CD4-positive, CD25-positive, alpha-beta regulatory T cell (primary cell): ENCODE results near the gene KCNK7. TPM values are rescaled to one million over a fixed set of nuclear protein-coding genes. Genes with fewer than 3 reads are reported as not detected.

Source experiments
- ATAC-seq, 2 donors: fragments of 150-1000 bp; cut with Tn5 transposase; one replicate each; pipeline ENCODE4 v1.10.0; 2021; ENCODE audit warnings: low read depth in 2 of 2, moderate number of reproducible peaks in 2 of 2, moderate library complexity in 1 of 2
- DNase-seq, 3 donors: peaks; one replicate each; pipeline versions ENCODE4 v3.0.0 to v3.0.0-alpha.2; 2012 to 2022; ENCODE audit warnings: mixed read lengths in 1 of 3
- H3K27ac ChIP-seq: one replicate; pipeline ENCODE4 v1.7.0; 2013; ENCODE audit warnings: mild to moderate bottlenecking, low read length; ENCODE audit not compliant: insufficient read depth, poor library complexity, severe bottlenecking
- H3K27me3 ChIP-seq: one replicate; pipeline ENCODE4 v1.7.0; 2013; ENCODE audit warnings: low read length; ENCODE audit not compliant: control insufficient read depth, insufficient read depth
- H3K36me3 ChIP-seq: one replicate; pipeline ENCODE4 v1.7.0; 2013; ENCODE audit warnings: mild to moderate bottlenecking, low read length, moderate library complexity; ENCODE audit not compliant: control insufficient read depth, insufficient read depth
- H3K4me1 ChIP-seq: 2 replicates; pipeline ENCODE4 v1.7.0; 2013; ENCODE audit warnings: mild to moderate bottlenecking, low read length; ENCODE audit not compliant: insufficient read depth, control insufficient read depth, poor library complexity, severe bottlenecking
- H3K4me3 ChIP-seq: one replicate; pipeline ENCODE4 v1.7.0; 2013; ENCODE audit warnings: low read depth, mild to moderate bottlenecking, low read length, moderate library complexity
- H3K9me3 ChIP-seq, 2 experiments: 1 replicate in 1 of 2; 2 replicates in 1 of 2; pipeline ENCODE4 v1.7.0; 2013; ENCODE audit warnings: low read length in 2 of 2, mild to moderate bottlenecking in 1 of 2, moderate library complexity in 1 of 2; ENCODE audit not compliant: control insufficient read depth in 2 of 2
- H3K27ac Mint-ChIP-seq, 3 donors: one replicate each; pipeline ENCODE4 v1.8.0; 2020 to 2022; ENCODE audit warnings: mild to moderate bottlenecking in 3 of 3, mixed read lengths in 3 of 3, moderate library complexity in 2 of 3
- H3K27me3 Mint-ChIP-seq: one replicate; pipeline ENCODE4 v1.8.0; 2022; ENCODE audit warnings: mild to moderate bottlenecking, mixed read lengths
- H3K36me3 Mint-ChIP-seq: one replicate; pipeline ENCODE4 v1.8.0; 2020; ENCODE audit warnings: mixed read lengths
- H3K4me1 Mint-ChIP-seq, 4 donors: one replicate each; pipeline ENCODE4 v1.8.0; 2020 to 2022; ENCODE audit warnings: mixed read lengths in 4 of 4, mild to moderate bottlenecking in 1 of 4
- H3K4me3 Mint-ChIP-seq, 4 donors: one replicate each; pipeline ENCODE4 v1.8.0; 2020 to 2022; ENCODE audit warnings: mild to moderate bottlenecking in 4 of 4, mixed read lengths in 4 of 4, moderate library complexity in 3 of 4
- H3K9me3 Mint-ChIP-seq, 7 donors: one replicate each; pipeline ENCODE4 v1.8.0; 2020 to 2022; ENCODE audit warnings: mixed read lengths in 7 of 7, mild to moderate bottlenecking in 3 of 7, moderate library complexity in 2 of 7
- polyA plus RNA-seq, 4 donors: library from polyadenylated mRNA; unstranded; fragments of 300-500 nt; fragmentation: Illumina TruSeq; gene quantifications; one replicate each; pipeline ENCODE4 v1.2.3, GENCODE V29; 2021
- total RNA-seq: library from RNA; stranded (reverse); gene quantifications from one replicate; pipeline ENCODE4 v1.2.3, GENCODE V29; 2022

The KCNK7 gene
- total and polyA plus RNA-seq, 5 donors from 2014 or later, result 0.19 to 5.5 (median 1.1) TPM; not detected in 1

DNA sequence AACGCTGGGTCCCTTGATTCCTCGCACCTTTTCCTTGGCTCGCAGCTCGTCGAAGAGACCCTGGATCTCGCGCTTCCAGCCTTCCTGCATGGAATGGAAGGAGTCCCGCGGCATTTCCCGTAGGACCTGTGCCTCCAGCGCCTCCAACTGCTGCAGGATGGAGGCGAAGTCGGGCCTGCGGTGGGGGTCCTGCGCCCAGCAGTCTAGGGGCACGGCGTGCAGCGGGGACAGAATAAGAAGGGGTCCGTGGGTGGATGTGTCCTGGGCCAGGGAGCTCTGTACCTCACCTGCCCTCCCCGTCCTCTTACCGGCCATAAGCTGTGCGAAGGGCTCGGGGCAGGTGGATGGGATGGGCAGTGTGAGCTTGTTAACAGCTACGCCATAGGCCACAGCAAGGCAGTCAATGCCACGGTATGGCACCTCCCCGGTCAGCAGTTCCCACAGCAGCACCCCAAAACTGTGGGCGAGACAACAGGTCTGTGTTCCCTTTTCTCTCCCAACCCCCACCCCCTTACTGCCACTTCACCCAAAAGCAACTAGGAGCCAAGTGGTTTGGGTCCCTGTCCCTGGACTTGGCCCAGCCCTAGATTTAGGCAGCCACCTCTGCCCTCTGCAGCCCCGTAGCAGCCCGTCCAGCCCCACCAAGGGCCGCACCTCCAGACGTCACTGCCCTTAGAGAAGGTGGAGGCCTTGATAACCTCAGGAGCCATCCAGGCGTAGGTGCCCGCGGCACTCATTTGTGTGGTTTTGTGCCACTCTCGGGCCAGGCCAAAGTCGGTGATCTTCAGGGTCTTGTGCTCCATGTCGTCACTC lies 12.2 kb upstream of the KCNK7 start:
- Histone ChIP-seq H3K27me3 (no peaks in the 10 kb centered on the region), H3K36me3 (peaks cover 51% of the 10 kb centered on the region), H3K4me1 (peaks cover 25% of the 10 kb centered on the region), H3K27ac (no peak overlapping the region), H3K4me3 (no peak overlapping the region), H3K9me3 (no peaks in the 10 kb centered on the region)
- Mint-ChIP-seq H3K9me3 (no peaks in the 10 kb centered on the region), H3K4me3 (peak overlapping the region in 3 of 4 donors; percentile 33 to 86 (median 38)), H3K36me3 (peaks cover 9% of the 10 kb centered on the region), H3K27me3 (no peaks in the 10 kb centered on the region), H3K4me1 (peaks cover 0 to 42% (median 26%) of the 10 kb centered on the region in 4 donors), H3K27ac (peak overlapping the region in 1 of 3 donors; percentile 11)
- DNase-seq (no peak), ATAC-seq (no peak)

- Histone ChIP-seq H3K27ac (no peak overlapping the region), H3K9me3 (no peaks in the 10 kb centered on the region), H3K4me3 (no peak overlapping the region), H3K4me1 (peaks cover 18% of the 10 kb centered on the region), H3K27me3 (no peaks in the 10 kb centered on the region), H3K36me3 (peaks cover 51% of the 10 kb centered on the region)
- DNase-seq (no peak), ATAC-seq (no peak)
- Mint-ChIP-seq H3K27me3 (no peaks in the 10 kb centered on the region), H3K4me3 (no peak overlapping the region), H3K36me3 (peaks cover 9% of the 10 kb centered on the region), H3K9me3 (no peaks in the 10 kb centered on the region), H3K27ac (peak overlapping the region in 1 of 3 donors; percentile 42), H3K4me1 (peaks cover 0 to 36% (median 21%) of the 10 kb centered on the region in 4 donors)
These were observed 11.4 kb upstream of the KCNK7 start for GRCh38 chr11:65606876-65607613.

DNA sequence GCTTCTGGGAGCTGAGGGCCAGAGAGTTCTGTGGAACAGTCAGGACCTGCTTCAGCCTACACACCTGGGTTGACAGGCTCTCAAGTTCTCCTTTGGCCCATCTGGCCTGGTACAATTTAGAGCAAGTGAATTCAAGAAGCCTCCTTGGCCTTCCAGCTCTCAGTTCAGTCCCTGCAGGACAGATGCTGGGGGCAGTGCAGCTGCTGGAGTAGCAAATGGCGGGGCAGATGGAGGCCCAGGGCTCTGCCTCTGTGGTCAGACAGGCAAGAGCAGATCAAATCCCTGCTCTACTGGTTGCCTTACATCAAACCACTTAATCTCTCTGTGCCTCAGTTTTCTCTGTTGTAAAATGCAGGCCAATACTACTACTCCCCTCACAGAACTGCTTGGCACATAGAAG lies 8.7 kb upstream of the KCNK7 start:
- peaks cover 0 to 8% (median 5%) of the 10 kb centered on the region in 4 donors for H3K4me1 Mint-ChIP-seq
- H3K36me3 ChIP-seq, result peaks cover 46% of the 10 kb centered on the region
- H3K27me3 ChIP-seq, result no peaks in the 10 kb centered on the region
- H3K9me3 Mint-ChIP-seq, result no peaks in the 10 kb centered on the region
- no peak for DNase-seq
- H3K27ac Mint-ChIP-seq, result peak overlapping the region in 1 of 3 donors; percentile 67
- no peak overlapping the region for H3K4me3 Mint-ChIP-seq
- no peak for ATAC-seq
- H3K27me3 Mint-ChIP-seq, result no peaks in the 10 kb centered on the region
- no peaks in the 10 kb centered on the region for H3K9me3 ChIP-seq
- no peaks in the 10 kb centered on the region for H3K4me1 ChIP-seq
- H3K4me3 ChIP-seq, result no peak overlapping the region
- no peak overlapping the region for H3K27ac ChIP-seq
- peaks cover 9% of the 10 kb centered on the region for H3K36me3 Mint-ChIP-seq

GRCh38 chr11:65599955-65600246 lies 4.3 kb upstream of the KCNK7 start:
- no peak overlapping the region for H3K4me3 Mint-ChIP-seq

GRCh38 chr11:65599216-65599954 lies 3.8 kb upstream of the KCNK7 start:
- no peaks in the 10 kb centered on the region for H3K27me3 ChIP-seq
- DNase-seq, result no peak
- no peak for ATAC-seq
- H3K27ac ChIP-seq, result no peak overlapping the region
- Mint-ChIP-seq H3K27me3 (no peaks in the 10 kb centered on the region), H3K9me3 (no peaks in the 10 kb centered on the region), H3K4me3 (no peak overlapping the region), H3K4me1 (peaks cover 0 to 17% (median 6%) of the 10 kb centered on the region in 4 donors), H3K36me3 (peaks cover 8% of the 10 kb centered on the region), H3K27ac (peak overlapping the region in 2 of 3 donors; percentile 46 to 85)
- no peak overlapping the region for H3K4me3 ChIP-seq
- no peaks in the 10 kb centered on the region for H3K9me3 ChIP-seq
- H3K36me3 ChIP-seq, result peaks cover 20% of the 10 kb centered on the region
- H3K4me1 ChIP-seq, result peaks cover 10% of the 10 kb centered on the region

More at GRCh38 chr11:65599955-65600246, 4.3 kb upstream of the KCNK7 start:
- DNase-seq, result no peak
- no peaks in the 10 kb centered on the region for H3K27me3 Mint-ChIP-seq
- H3K9me3 Mint-ChIP-seq, result no peaks in the 10 kb centered on the region
- no peak for ATAC-seq
- peaks cover 24% of the 10 kb centered on the region for H3K36me3 ChIP-seq
- H3K4me1 Mint-ChIP-seq, result peaks cover 0 to 13% (median 4%) of the 10 kb centered on the region in 4 donors
- H3K9me3 ChIP-seq, result no peaks in the 10 kb centered on the region
- no peak overlapping the region for H3K4me3 ChIP-seq
- peaks cover 8% of the 10 kb centered on the region for H3K36me3 Mint-ChIP-seq
- peaks cover 9% of the 10 kb centered on the region for H3K4me1 ChIP-seq
- H3K27ac ChIP-seq, result no peak overlapping the region
- no peaks in the 10 kb centered on the region for H3K27me3 ChIP-seq
- peak overlapping the region in 1 of 3 donors; percentile 67 for H3K27ac Mint-ChIP-seq

DNA sequence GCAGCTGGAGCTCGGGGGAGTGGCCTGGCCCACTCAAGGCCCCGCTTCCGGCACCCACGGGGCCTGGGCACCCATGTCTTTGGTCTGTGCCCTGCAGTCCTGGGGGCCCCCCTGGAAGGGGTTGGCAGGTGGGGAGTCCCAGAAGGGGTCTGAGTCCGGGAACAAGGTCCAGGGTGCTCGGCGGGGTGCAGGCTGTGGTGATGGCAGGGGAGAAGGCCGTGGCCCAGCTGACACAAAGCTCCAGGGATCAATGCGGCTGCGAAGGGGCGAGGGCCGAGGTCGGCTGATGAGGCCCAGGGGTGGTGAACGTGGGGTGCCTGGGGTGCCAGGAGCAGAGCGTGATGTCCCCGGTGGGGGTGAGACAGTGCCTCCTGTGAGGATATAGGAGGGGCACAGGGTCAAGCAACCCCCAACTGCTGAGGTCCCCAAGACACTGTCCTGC lies 2.7 kb upstream of the KCNK7 start:
- Mint-ChIP-seq H3K4me3 (no peak overlapping the region), H3K36me3 (peaks cover 3% of the 10 kb centered on the region), H3K4me1 (peaks cover 0 to 23% (median 6%) of the 10 kb centered on the region in 4 donors), H3K27ac (no peak overlapping the region), H3K9me3 (no peaks in the 10 kb centered on the region), H3K27me3 (no peaks in the 10 kb centered on the region)
- Histone ChIP-seq H3K27ac (no peak overlapping the region), H3K27me3 (no peaks in the 10 kb centered on the region), H3K36me3 (peaks cover 9% of the 10 kb centered on the region), H3K9me3 (no peaks in the 10 kb centered on the region), H3K4me3 (no peak overlapping the region), H3K4me1 (peaks cover 10% of the 10 kb centered on the region)
- DNase-seq (no peak), ATAC-seq (no peak)

GRCh38 chr11:65596520-65596919 lies 920 bp upstream of the KCNK7 start:
- no peak overlapping the region for H3K27ac ChIP-seq
- no peak for ATAC-seq
- H3K27me3 Mint-ChIP-seq, result no peaks in the 10 kb centered on the region
- no peaks in the 10 kb centered on the region for H3K9me3 Mint-ChIP-seq
- H3K4me1 Mint-ChIP-seq, result peaks cover 0 to 23% (median 6%) of the 10 kb centered on the region in 4 donors
- no peaks in the 10 kb centered on the region for H3K27me3 ChIP-seq
- H3K9me3 ChIP-seq, result no peaks in the 10 kb centered on the region
- no peak overlapping the region for H3K4me3 ChIP-seq
- no peak overlapping the region for H3K27ac Mint-ChIP-seq
- peaks cover 10% of the 10 kb centered on the region for H3K4me1 ChIP-seq
- DNase-seq, result no peak
- H3K36me3 Mint-ChIP-seq, result peaks cover 3% of the 10 kb centered on the region
- H3K4me3 Mint-ChIP-seq, result no peak overlapping the region
- H3K36me3 ChIP-seq, result peaks cover 10% of the 10 kb centered on the region
